GM18909 (cell line): ENCODE measurements around the gene NUMBL.
"Not testable (repeated sequence)": the region's sequence is repeated elsewhere in the genome, so short reads cannot be mapped to it uniquely, and the experiment has no call there.

Experiments used
- ATAC-seq: cut with Tn5 transposase; IDR thresholded peaks from one replicate; pipeline ENCODE4 v1.9.1; 2021; ENCODE audit warnings: mild to moderate bottlenecking; ENCODE audit not compliant: unreplicated experiment, poor library complexity

The NUMBL gene

DNA sequence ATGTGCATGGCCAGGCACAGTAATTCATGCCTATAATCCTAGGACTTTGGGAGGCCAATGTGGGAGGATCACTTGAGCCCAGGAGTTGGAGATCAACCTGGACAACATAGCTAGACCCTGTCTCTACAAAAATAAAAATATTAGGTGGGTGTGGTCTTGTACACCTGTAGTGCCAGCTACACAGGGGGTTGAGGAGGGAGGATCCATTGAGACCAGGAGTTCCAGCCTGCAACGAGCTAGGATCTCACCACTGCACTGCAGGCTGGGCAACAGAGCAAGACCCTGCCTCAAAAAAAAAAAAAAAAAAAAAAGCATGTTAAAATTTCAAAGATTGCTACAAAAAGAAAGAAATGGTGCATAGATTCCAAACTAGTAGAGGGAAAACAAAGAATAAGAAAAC, 52.1 kb downstream of the NUMBL start:
- ATAC-seq, result no peak

- ATAC-seq, result no peak
These were observed 57.2 kb downstream of the NUMBL start for GRCh38 chr19:40633207-40633606.

GRCh38 chr19:40632311-40633036, 58.0 kb downstream of the NUMBL start:
- no peak for ATAC-seq

GRCh38 chr19:40630571-40631160, 59.8 kb downstream of the NUMBL start:
- ATAC-seq, result no peak

- ATAC-seq, result no peak
These were observed 61.1 kb downstream of the NUMBL start for GRCh38 chr19:40629346-40629745.

DNA sequence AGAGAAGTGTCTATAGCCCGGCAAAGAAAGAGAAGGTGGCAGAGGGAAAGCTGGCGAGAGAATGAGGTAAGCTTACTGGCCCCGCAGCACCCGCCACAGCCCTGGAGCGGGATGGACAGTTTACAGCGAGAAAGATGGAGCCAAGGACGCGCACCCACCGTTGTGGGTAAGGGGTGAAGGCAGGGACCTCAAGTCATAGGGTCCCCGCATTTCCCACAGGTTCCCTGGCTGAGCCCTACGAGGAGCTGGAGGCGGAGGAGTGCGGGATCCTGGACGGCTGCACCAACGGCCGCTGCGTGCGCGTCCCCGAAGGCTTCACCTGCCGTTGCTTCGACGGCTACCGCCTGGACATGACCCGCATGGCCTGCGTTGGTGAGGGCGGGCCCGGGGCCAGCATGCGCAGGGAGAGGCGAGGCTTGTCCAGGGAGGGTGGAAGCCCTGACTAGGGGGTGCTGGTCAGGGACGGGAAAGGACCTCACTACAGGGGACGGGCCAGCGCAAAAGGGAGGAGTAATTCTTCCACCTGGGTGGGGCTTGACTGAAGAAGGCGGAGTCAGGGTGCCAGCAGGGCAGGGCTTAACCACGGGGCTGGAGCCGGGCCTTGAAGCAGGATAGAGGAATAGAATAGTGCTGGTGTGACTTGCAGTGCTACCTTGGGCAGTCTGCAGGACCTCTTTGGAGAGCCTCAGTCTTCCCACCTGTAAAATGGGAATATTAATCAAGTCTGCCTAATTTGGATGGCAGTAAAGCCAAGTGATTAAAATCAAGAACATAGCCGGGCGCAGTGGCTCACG, 62.8 kb downstream of the NUMBL start:
- no peak for ATAC-seq

DNA sequence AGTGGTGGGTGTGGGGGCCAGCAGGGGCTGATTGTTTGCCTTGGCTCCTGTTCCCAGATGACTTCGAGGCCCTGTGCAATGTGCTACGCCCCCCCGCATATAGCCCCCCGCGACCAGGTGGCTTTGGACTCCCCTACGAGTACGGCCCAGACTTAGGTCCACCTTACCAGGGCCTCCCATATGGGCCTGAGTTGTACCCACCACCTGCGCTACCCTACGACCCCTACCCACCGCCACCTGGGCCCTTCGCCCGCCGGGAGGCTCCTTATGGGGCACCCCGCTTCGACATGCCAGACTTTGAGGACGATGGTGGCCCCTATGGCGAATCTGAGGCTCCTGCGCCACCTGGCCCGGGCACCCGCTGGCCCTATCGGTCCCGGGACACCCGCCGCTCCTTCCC, 63.5 kb downstream of the NUMBL start:
- no peak for ATAC-seq

DNA sequence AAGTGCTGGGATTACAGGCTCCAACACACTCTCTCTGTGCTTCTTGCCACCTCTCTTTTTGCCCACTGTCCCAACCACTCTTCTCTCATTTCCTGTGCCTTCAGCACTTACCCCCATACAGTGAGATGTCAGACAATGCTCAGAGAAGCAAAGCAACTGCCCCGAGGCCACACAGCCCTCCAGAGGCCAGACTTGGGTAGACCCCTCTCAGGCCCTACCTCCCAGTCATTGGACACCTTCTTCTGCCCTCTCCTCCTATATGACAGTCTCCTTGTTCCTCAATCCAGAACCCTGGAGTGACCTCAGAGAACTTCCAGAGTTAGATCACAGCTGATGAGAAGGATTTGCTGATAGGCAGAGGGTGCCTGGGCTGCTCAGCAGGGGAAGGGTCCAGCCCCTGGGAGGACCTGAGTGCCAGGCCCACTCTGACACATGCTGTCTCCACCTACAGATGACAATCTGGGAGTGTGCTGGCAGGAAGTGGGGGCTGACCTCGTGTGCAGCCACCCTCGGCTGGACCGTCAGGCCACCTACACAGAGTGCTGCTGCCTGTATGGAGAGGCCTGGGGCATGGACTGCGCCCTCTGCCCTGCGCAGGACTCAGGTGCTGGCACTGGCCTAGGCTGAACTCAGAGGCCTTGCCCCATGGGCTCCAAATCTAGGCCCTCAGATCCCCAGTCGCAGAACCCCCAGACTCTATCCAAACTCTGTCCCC, 64.9 kb downstream of the NUMBL start:
- ATAC-seq, result no peak

- ATAC-seq, result not testable (repeated sequence)
These were observed 65.9 kb downstream of the NUMBL start for GRCh38 chr19:40624369-40625153.

GRCh38 chr19:40623403-40624251, 66.8 kb downstream of the NUMBL start:
- ATAC-seq, result no peak

- ATAC-seq, result no peak
These were observed 67.7 kb downstream of the NUMBL start for GRCh38 chr19:40622773-40623075.

DNA sequence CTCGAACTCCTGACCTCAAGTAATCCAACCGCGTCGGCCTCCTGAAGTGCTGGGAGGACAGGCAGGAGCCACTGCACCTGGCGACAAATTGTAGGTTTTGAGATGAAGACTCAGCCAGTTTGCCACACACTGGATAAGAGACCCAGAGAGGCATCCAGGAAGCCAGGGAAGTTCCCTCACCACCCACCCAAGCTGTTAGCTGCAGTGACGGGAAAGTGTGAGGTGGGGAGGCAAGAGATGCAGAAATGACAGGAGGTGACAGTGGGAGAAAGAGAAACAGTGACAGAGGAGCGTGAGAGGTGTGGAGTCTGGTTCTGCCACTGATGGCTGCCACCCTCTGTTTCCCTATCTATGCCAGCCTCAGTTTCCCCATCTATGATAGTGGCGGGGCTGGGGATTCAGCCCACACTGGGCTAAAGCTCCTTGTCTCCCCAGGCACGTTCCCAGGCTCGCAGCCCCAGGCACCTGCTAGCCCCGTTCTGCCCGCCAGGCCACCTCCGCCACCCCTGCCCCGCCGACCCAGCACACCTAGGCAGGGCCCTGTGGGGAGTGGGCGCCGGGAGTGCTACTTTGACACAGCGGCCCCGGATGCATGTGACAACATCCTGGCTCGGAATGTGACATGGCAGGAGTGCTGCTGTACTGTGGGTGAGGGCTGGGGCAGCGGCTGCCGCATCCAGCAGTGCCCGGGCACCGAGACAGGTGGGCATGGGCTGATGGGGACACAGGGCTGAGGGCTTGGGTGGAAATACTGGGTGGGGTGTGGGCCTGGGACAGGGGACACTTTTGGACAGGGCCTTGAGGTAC, 68.3 kb downstream of the NUMBL start:
- ATAC-seq, result no peak

DNA sequence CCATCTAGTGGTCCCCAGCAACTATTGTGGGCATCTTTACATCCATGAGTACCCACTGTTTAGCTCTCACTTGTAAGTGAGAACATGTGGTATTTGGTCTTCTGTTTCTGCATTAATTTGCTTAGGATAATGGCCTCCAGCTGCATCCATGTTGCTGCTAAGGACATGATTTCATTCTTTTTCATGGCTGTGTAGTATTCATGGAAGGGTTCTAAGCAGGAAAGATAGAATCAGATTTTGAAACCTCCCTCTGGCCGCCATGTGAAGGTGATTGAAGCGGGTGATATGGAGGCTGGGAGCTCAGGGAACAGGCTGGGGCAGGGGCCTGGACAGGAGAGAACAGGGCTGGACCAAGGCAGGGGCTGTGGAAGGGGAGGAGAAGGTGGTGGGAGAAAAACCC, 69.2 kb downstream of the NUMBL start:
- no peak for ATAC-seq

DNA sequence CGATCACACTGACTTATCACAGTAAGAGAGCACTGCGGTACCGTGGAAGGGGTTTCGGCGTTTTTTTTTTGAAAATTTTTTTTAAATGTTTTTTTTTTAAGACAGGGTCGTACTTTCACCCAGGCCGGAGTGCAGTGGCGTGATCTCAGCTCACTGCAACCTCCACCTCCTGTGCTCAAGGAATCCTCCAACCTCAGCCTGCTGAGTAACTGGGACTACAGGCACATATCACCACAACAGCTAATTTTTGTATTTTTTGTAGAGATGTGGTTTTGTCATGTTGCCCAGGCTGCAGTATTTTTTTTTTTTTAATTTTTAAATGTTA, 70.3 kb downstream of the NUMBL start:
- no peak for ATAC-seq

DNA sequence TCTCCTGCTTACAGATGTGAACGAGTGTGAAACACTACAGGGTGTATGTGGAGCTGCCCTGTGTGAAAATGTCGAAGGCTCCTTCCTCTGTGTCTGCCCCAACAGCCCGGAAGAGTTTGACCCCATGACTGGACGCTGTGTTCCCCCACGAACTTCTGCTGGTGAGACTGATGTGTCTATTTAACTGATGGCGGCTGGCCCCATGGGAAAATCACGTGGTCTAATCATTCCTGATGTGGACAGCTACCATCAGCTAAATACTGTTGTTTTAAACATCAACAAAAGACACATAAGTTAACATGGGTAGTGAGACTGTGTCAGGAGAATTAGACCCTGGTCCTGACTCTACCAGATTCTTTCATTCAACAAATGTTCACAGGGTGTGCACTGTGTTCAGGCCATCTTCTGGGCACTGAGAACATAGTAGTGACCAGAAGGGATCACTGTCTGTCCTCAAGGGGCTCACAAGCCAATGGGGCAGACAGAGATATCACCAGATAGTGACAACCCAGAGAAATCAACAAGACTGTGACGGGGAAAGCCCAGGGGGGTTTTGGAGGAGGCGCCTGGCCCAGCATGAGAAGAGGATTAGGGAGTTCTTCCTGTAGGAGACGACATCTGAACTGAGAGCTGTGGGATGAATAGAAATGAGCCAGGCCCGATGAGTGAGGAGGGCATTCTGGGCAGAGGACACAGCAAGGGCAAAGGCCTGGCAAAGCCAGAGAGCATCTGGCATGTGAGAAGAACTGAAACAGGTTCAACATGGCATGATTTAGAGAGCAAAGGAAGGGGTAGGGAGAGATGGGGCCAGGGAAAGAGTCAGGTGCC, 70.9 kb downstream of the NUMBL start:
- no peak for ATAC-seq

GRCh38 chr19:40617961-40618360, 72.5 kb downstream of the NUMBL start:
- no peak for ATAC-seq

- ATAC-seq, result no peak
These were observed 73.5 kb downstream of the NUMBL start for GRCh38 chr19:40616941-40617340.

DNA sequence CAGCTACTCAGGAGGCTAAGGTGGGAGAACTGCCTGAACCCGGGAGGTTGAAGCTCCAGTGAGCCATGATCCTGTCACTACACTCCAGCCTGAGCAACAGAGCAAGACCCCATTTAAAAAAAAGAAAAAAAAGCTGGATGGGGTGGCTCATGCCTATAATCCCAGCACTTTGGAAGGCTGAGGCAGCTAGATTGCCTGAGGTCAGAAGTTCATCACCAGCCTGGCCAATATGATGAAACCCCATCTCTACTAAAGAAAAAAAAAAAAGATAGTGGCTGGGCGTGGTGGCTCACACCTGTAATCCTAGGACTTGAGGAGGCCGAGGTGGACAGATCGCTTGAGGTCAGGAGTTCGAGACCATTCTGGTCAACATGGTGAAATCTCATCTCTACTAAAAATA, 74.3 kb downstream of the NUMBL start:
- ATAC-seq, result no peak
